Activated naive CD8-positive, alpha-beta T cell treated with anti-CD3 and anti-CD28 coated beads for 36 hours (primary cell): ENCODE data around the gene NCS1. TPM values are rescaled to one million over a fixed set of nuclear protein-coding genes. Genes with fewer than 3 reads are reported as not detected.

Source experiments
- DNase-seq: peaks from one replicate; pipeline ENCODE4 v3.0.0; 2021
- H3K27ac Mint-ChIP-seq: one replicate; pipeline ENCODE4 v1.8.0; 2022; ENCODE audit warnings: mild to moderate bottlenecking, moderate library complexity, mixed read lengths
- H3K27me3 Mint-ChIP-seq: one replicate; pipeline ENCODE4 v1.8.0; 2022; ENCODE audit warnings: mild to moderate bottlenecking, mixed read lengths
- H3K36me3 Mint-ChIP-seq: one replicate; pipeline ENCODE4 v1.8.0; 2021; ENCODE audit warnings: mild to moderate bottlenecking, mixed read lengths
- H3K4me1 Mint-ChIP-seq: one replicate; pipeline ENCODE4 v1.8.0; 2021; ENCODE audit warnings: mixed read lengths
- H3K4me3 Mint-ChIP-seq: one replicate; pipeline ENCODE4 v1.8.0; 2022; ENCODE audit warnings: mild to moderate bottlenecking, moderate library complexity, mixed read lengths
- H3K9me3 Mint-ChIP-seq: one replicate; pipeline ENCODE4 v1.8.0; 2022; ENCODE audit warnings: mixed read lengths
- total RNA-seq, 2 experiments: library from RNA; stranded (reverse); gene quantifications; one replicate each; pipeline ENCODE4 v1.2.3, GENCODE V29; 2021

Gene NCS1
- total RNA-seq, 2 experiments from 2014 or later, result 10.5 to 11.9 TPM

DNA sequence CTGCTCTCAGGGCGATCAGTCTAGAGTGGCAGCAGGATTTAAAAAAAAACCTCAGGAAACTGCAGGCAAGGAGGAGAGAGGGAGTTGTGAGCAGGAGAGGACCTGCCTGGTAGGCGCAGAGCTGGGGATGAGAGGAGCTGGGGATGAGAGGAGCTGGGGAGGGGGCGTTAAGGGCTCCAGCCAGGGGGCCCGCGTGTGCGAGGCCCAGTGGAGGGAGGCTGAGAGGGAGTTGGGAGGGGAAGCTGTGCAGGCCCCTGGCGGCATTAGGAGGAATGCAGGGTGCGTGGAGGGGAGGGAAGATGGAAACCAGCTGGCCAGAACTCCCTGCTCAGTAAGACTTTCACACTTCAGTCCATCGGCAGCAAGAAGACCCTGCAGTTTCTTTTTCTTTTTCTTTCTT, 48.1 kb downstream of the NCS1 start:
- Mint-ChIP-seq H3K9me3 (no peaks in the 10 kb centered on the region), H3K36me3 (no peaks in the 10 kb centered on the region), H3K4me1 (no peaks in the 10 kb centered on the region), H3K27ac (no peak overlapping the region), H3K4me3 (no peak overlapping the region), H3K27me3 (no peaks in the 10 kb centered on the region)
- DNase-seq, result no peak

DNA sequence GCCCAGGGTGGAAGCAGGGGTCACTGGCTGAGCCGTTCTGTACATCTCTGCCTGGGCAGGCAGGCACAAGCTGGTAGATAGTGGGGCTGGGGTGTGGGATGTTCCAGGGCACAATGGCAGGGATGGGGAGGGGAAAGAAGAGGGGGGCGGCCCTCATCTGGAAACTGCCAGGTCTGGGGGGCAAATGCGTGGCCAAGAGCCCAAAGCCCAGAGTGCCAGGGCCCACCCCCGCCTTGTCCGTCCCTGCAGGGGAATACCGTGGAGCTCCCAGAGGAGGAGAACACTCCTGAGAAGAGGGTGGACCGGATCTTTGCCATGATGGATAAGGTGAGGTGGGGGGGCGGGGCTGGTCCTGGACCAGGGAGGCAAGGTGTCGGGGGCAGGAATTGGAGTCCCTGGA, 50.6 kb downstream of the NCS1 start:
- no peaks in the 10 kb centered on the region for H3K4me1 Mint-ChIP-seq
- H3K9me3 Mint-ChIP-seq, result peaks cover 2% of the 10 kb centered on the region
- H3K27ac Mint-ChIP-seq, result no peak overlapping the region
- no peak overlapping the region for H3K4me3 Mint-ChIP-seq
- peaks cover 4% of the 10 kb centered on the region for H3K36me3 Mint-ChIP-seq
- DNase-seq, result no peak
- H3K27me3 Mint-ChIP-seq, result no peaks in the 10 kb centered on the region

DNA sequence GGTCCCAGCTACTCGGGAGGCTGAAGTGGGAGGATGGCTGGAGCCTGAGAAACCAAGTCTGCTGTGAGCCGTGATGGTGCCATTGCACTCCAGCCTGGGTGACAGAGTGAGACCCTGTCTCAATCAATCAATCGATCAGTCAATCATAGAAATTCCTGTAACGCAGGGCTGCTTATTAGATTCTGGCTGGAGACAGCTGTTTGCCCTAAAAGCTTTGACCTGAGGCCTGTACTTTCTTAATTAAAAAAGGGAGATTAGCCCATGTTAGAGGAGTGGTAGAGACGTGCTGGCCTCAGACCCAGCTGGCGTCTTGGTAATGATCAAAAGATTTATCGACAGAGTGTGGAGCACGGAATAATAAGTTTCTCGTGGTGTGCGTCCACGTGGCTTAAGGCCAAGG, 52.9 kb downstream of the NCS1 start:
- no peak overlapping the region for H3K27ac Mint-ChIP-seq
- no peak for DNase-seq

DNA sequence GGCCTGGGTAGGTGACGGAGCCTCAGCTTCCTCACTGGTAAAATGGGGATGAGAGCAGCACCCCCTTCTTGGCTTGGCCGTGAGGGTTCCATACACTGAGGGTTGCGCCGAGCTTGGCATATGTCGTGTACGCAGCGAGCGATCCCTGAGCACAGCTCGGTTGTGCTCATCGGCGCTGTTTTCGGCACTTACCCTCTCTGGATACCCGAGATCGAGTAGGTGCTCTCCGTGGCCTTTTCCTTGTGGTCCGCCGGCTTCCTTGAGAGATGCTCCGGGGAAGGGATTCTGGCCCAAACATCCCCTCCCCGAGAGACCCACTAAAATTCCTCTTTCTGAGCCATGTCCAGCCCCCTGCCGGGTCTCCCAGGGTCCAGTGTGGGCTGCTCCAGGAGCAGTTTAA, 53.4 kb downstream of the NCS1 start:
- no peaks in the 10 kb centered on the region for H3K4me1 Mint-ChIP-seq

More for the DNA sequence above, 52.9 kb downstream of the NCS1 start:
- Mint-ChIP-seq H3K4me1 (no peaks in the 10 kb centered on the region), H3K36me3 (peaks cover 6% of the 10 kb centered on the region), H3K27me3 (no peaks in the 10 kb centered on the region), H3K9me3 (peaks cover 3% of the 10 kb centered on the region), H3K4me3 (no peak overlapping the region)

DNA sequence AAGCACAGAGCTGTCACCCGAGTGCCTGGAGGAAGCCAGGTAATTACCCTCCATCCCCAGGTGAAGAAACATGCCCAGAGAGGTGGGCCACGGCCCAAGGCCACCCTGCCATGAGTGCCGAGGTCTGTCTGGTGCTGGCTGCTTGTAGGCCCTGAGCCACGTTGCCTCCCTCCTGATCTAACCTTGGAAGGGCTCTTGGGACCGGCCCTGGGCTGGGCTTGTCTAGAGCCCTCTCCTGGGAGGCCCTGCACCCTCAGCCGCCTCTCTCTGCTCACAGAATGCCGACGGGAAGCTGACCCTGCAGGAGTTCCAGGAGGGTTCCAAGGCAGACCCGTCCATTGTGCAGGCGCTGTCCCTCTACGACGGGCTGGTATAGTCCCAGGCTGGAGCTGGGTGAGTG, 53.9 kb downstream of the NCS1 start:
- Mint-ChIP-seq H3K36me3 (peaks cover 6% of the 10 kb centered on the region), H3K9me3 (peaks cover 3% of the 10 kb centered on the region), H3K4me3 (no peak overlapping the region), H3K27ac (no peak overlapping the region), H3K27me3 (no peaks in the 10 kb centered on the region), H3K4me1 (no peaks in the 10 kb centered on the region)
- no peak for DNase-seq

More for the DNA sequence above, 53.4 kb downstream of the NCS1 start:
- no peak for DNase-seq
- H3K36me3 Mint-ChIP-seq, result peaks cover 6% of the 10 kb centered on the region
- H3K27me3 Mint-ChIP-seq, result no peaks in the 10 kb centered on the region
- peaks cover 3% of the 10 kb centered on the region for H3K9me3 Mint-ChIP-seq
- no peak overlapping the region for H3K27ac Mint-ChIP-seq
- H3K4me3 Mint-ChIP-seq, result no peak overlapping the region

DNA sequence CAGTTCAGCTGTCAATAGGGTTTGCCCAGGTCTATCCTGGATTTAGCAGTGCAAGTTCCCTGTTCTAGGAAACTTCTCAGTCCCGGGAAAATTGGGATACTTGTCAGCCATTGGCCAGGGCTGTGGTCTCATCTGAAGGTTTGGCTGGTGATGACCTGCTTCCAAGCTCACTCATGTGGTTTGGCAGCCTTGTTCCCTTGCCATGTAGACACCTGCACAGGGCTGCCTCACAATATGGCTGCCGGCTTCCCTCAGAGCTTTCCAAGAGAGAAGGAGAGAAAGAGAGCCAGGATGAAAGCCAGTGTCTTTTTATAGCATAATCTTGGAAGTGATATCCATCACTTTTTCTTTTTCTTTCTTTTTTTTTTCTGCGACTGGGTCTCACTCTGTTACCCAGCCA, 55.6 kb downstream of the NCS1 start:
- Mint-ChIP-seq H3K4me1 (no peaks in the 10 kb centered on the region), H3K36me3 (peaks cover 6% of the 10 kb centered on the region), H3K27me3 (no peaks in the 10 kb centered on the region), H3K4me3 (no peak overlapping the region), H3K9me3 (peaks cover 3% of the 10 kb centered on the region), H3K27ac (no peak overlapping the region)
- no peak for DNase-seq

DNA sequence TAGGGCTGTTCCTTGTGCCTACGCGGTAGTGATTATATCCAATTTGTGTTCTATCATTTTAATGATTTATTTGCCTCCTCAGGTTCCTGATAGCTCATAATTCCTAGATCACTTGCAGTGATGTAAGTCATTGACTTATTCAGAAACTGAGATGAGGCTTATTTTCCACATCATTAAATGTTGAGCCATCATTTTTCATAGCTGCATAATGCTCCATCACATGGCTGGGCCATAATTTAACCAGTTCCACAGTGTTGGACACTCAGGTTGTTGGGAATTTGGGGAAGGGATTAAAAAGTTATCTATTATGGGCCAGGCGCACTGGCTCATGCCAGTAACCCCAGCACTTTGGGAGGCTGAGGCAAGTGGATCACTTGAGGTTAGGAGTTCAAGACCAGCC, 57.6 kb downstream of the NCS1 start:
- H3K4me1 Mint-ChIP-seq, result no peaks in the 10 kb centered on the region
- peaks cover 6% of the 10 kb centered on the region for H3K36me3 Mint-ChIP-seq
- H3K9me3 Mint-ChIP-seq, result peaks cover 3% of the 10 kb centered on the region
- no peaks in the 10 kb centered on the region for H3K27me3 Mint-ChIP-seq
- no peak overlapping the region for H3K27ac Mint-ChIP-seq
- H3K4me3 Mint-ChIP-seq, result no peak overlapping the region
- DNase-seq, result no peak

- DNase-seq, result no peak
- peaks cover 6% of the 10 kb centered on the region for H3K36me3 Mint-ChIP-seq
- H3K4me1 Mint-ChIP-seq, result no peaks in the 10 kb centered on the region
- H3K27ac Mint-ChIP-seq, result no peak overlapping the region
- H3K27me3 Mint-ChIP-seq, result no peaks in the 10 kb centered on the region
- H3K9me3 Mint-ChIP-seq, result peaks cover 3% of the 10 kb centered on the region
- no peak overlapping the region for H3K4me3 Mint-ChIP-seq
These were observed 58.4 kb downstream of the NCS1 start for GRCh38 chr9:130230631-130231030.

GRCh38 chr9:130232899-130233586, 60.8 kb downstream of the NCS1 start:
- H3K36me3 Mint-ChIP-seq, result peaks cover under 1% of the 10 kb centered on the region
- peaks cover 3% of the 10 kb centered on the region for H3K27me3 Mint-ChIP-seq
- DNase-seq, result no peak
- peaks cover 3% of the 10 kb centered on the region for H3K4me1 Mint-ChIP-seq
- no peak overlapping the region for H3K4me3 Mint-ChIP-seq
- no peaks in the 10 kb centered on the region for H3K9me3 Mint-ChIP-seq
- H3K27ac Mint-ChIP-seq, result no peak overlapping the region

GRCh38 chr9:130233587-130233945, 61.4 kb downstream of the NCS1 start:
- Mint-ChIP-seq H3K27me3 (peaks cover 4% of the 10 kb centered on the region), H3K27ac (no peak overlapping the region), H3K4me1 (peaks cover 3% of the 10 kb centered on the region), H3K9me3 (no peaks in the 10 kb centered on the region), H3K36me3 (no peaks in the 10 kb centered on the region), H3K4me3 (no peak overlapping the region)
- no peak for DNase-seq

DNA sequence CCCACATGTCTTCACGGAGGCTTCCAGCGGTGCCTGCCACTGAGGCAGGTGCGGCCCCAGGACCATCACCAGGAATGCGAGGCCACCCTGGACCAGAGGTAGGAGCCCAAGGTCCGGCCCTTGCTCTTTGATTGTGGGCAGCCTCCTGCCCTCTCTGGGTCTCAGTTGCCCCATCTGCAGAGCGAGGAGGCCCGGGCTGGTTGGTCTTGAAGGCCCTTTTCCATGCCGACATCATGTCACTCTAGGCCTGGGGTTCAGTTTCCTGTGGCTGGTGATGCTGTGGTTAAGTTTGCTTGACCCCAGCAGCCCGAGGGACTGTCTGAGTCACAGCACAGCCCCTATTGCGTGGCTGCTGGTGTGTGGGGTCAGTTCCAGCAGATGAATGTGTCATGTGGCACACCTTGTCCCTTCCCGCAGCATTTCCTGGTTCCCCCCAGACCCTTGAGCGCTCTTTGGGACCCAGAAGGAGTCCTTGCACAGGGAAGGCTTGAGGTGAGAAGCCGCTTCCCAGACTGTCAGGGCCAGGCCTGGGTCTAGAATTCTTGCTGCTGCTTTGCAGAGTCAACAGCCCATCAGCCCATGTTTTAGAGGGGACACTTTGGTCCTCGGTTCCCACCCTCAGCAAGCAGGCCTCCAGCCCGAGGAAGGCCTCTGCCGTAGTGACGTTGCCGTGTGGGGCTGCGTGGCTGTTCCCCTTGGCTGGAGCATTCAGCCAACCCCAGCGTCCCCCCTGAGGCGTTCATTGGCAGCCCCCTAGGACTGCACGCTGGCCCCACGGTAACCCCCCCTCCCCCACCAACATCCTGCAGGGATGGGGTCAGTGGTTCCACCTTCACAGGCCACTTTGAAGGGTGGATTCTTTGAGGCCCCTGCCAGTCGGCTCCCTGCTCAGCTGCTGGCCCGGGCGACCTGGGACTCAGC, 62.4 kb downstream of the NCS1 start:
- Mint-ChIP-seq H3K4me3 (no peak overlapping the region), H3K4me1 (peaks cover 6% of the 10 kb centered on the region), H3K36me3 (no peaks in the 10 kb centered on the region), H3K27ac (no peak overlapping the region), H3K9me3 (no peaks in the 10 kb centered on the region), H3K27me3 (peaks cover 4% of the 10 kb centered on the region)
- DNase-seq, result no peak

DNA sequence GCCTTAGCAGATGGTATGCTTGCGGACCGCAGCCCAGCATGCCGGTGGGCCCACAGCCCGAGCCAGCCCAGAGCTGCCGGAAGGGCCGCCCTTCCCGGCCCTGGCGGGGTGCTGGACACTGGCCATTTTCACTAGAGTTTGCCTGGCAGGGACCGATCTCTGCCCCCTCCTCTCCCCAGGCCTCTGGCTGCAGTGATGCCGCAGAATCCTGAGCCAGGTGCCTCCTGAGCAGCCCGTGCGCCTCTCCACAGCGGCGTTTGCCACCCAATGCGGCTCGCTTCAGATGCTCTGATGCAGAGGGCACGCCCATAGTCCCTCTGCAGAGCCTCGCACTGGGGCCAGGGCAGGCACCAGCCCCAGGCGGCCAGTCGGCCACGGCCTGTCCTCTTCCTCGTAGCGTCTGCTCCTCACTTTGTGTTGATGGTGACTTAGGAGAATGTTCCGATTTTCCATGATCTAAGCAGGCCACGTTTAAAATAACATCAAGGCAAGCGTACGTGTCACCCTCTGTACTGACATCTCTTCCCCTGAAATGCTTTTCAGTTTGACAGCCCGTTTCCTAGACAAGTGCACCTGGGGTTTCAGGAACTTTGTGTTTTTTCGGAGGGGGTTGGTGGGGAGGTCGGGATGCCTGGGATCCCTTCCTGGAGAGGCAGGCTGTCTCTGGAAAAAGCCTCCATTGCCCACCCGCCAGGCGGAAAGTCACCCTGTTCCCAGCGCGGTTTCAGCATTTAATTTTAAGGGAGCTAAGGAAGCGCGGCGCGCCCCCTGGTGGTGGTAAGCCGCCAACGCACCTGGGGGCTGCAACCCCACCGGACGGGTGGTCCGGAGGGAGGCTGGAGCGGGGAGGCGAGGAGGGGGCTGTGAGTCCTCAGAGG, 63.6 kb downstream of the NCS1 start:
- DNase-seq, result peak; percentile 59
- Mint-ChIP-seq H3K36me3 (no peaks in the 10 kb centered on the region), H3K27me3 (peaks cover 4% of the 10 kb centered on the region), H3K4me1 (peaks cover 18% of the 10 kb centered on the region), H3K9me3 (no peaks in the 10 kb centered on the region), H3K4me3 (peak overlapping the region; percentile 43), H3K27ac (no peak overlapping the region)

DNA sequence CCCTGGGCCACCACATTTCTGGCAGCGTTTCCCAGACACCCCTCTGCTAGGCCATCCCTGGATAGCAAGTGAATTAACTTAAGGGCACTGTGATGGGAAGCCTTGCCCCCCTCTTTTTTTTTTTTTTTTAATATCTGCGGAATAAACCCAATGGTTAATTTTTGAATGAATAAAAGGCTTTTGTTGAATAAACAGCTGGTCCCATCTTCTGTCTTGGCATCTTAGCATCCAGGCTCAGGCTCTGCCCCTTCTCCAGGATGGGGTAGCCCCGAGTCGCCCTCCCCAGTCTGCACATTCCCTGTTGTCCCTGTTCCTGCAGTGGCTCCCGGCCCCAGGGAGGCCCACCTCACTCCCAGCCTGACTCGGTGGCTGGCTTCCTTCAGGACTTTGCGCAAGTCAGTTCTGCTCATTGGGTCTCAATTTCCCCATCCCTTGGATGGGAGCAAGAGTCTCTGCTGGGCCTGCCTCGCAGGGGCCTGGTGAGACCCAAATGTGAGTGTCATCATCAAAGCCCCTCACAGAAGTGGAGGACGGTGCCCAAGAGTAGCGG, 64.3 kb downstream of the NCS1 start:
- no peak for DNase-seq
- Mint-ChIP-seq H3K4me1 (peaks cover 19% of the 10 kb centered on the region), H3K27ac (no peak overlapping the region), H3K36me3 (no peaks in the 10 kb centered on the region), H3K9me3 (no peaks in the 10 kb centered on the region), H3K4me3 (no peak overlapping the region), H3K27me3 (peaks cover 4% of the 10 kb centered on the region)

DNA sequence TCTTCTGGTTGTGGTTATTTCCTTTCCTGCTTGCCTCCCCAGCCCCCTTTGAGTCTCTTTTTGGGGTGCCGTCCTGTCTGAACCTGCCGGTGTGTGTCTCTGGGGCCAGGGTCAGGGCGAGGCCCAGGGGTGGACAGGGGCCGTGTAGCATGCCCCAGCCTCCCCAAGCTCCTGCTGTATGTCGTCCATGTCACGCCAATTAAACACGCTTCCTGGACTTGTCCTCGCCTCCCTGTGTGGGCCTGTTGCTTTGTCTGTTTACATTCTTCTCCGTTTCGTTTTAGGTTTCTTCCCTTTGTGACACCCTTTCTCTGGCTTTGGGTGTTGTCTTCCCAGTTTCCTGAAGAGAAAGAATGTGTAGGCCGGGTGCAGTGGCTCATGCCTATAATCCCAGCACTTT, 64.9 kb downstream of the NCS1 start:
- Mint-ChIP-seq H3K4me1 (peaks cover 19% of the 10 kb centered on the region), H3K4me3 (no peak overlapping the region), H3K36me3 (no peaks in the 10 kb centered on the region), H3K27ac (no peak overlapping the region), H3K9me3 (no peaks in the 10 kb centered on the region), H3K27me3 (peaks cover 4% of the 10 kb centered on the region)
- no peak for DNase-seq
